ENCODE data around the gene RNF180. TPM values are rescaled to one million over a fixed set of nuclear protein-coding genes. Genes with fewer than 3 reads are reported as not detected.
A peak's percentile ranks its signal among the peaks of the same experiment; 100 is the strongest.

RNF180 gene
- total and polyA plus RNA-seq, 10 of the 15 experiments (the other 5 are each of a cell fraction or from before 2014, with no cell fraction given), result 0.16 to 1.2 (median 0.73) TPM

- 58% methylated on average over 1 of the region's 1 CpG for whole genome bisulfite sequencing (ENCODE audit: insufficient coverage, insufficient replicate concordance, low lambda C conversion rate, missing lambda C conversion rate)
- Histone ChIP-seq H2AFZ (ENCODE audit: control insufficient read depth, low read depth, low read length) (no peak overlapping the region), H3K9me3 (replicated peaks; ENCODE audit: control insufficient read depth, insufficient read depth, low read length) (no peaks in the 10 kb centered on the region), H3K79me2 (ENCODE audit: control insufficient read depth, insufficient read depth, low read length) (no peaks in the 10 kb centered on the region), H3K36me3 (ENCODE audit: control insufficient read depth in 2 of 2, insufficient read depth in 2 of 2, low read length in 1 of 2) (no peaks in the 10 kb centered on the region), H3K27me3 (replicated peaks in 1 of 2; ENCODE audit: control insufficient read depth in 2 of 2, insufficient read depth in 2 of 2, low read length in 1 of 2) (no peaks in the 10 kb centered on the region), H3K4me3 (no peak overlapping the region), H4K20me1 (ENCODE audit: control insufficient read depth, insufficient read depth) (no peaks in the 10 kb centered on the region), H3K4me2 (ENCODE audit: control insufficient read depth, insufficient read depth) (no peak overlapping the region), H3K27ac (ENCODE audit: control insufficient read depth, insufficient read depth) (no peak overlapping the region), H3K4me1 (ENCODE audit: control insufficient read depth, insufficient read depth, low read length) (no peaks in the 10 kb centered on the region), H3K9ac (ENCODE audit: control insufficient read depth, insufficient read depth, low read length) (no peak overlapping the region)
- CTCF ChIA-PET, result interaction anchor here (1.0 kb wide), 1 partner anchor 22 kb away, joined by 3 read pairs; no protein-coding TSS in a partner anchor
- ATAC-seq, result peak; percentile 60
- SMC1A ChIA-PET (ENCODE audit: uncharacterized antibody, unreplicated experiment), result interaction anchor here (1.0 to 1.2 kb wide), 2 partner anchors 9 to 21 kb away, joined by 3 to 5 read pairs; no protein-coding TSS in a partner anchor
- TSS peak; percentile 47 for BruUV-seq (replicated peaks)
- in situ Hi-C loops (cut with MboI) (loop anchor here (25.0 kb wide), 1 partner anchor 874 kb away; no protein-coding TSS in a partner anchor), intact Hi-C loops (cut with micrococcal nuclease; ENCODE audit: unreplicated experiment) (no loop called here)
- no peak for FAIRE-seq
- RAD21 ChIA-PET (ENCODE audit: unreplicated experiment), result interaction anchor here (1.5 kb wide), 1 partner anchor 24 kb away, joined by 10 read pairs; the partner anchor contains the start of gene RNF180
- POLR2A ChIA-PET, result no interaction called here
- no peak for DNase-seq (ENCODE audit: low read depth, low spot score)
- TF ChIP-seq ESRRA (IDR thresholded peaks at IDR 0.05; ENCODE audit: low read length) (no peak), YY1 (IDR thresholded peaks at IDR 0.05; ENCODE audit: low read depth, low read length) (no peak), POLR2AphosphoS2 (IDR thresholded peaks at IDR 0.05; ENCODE audit: low read depth, low read length) (no peak), MEF2B (IDR thresholded peaks at IDR 0.05; ENCODE audit: partially characterized antibody, poor library complexity, severe bottlenecking) (peak; percentile 41), IKZF2 (IDR thresholded peaks at IDR 0.05) (no peak; a peak in 1 of 4 replicates), ZNF207 (IDR thresholded peaks at IDR 0.05; ENCODE audit: borderline replicate concordance) (no peak), ZBED1 (IDR thresholded peaks at IDR 0.05; ENCODE audit: borderline replicate concordance) (no peak), YBX1 (IDR thresholded peaks at IDR 0.05) (no peak), SREBF2 (IDR thresholded peaks at IDR 0.05; ENCODE audit: low read length) (no peak), ATF7 (IDR thresholded peaks at IDR 0.05; ENCODE audit: low read depth) (peak; percentile 88), EZH2 (IDR thresholded peaks at IDR 0.05; ENCODE audit: borderline replicate concordance, control insufficient read depth, low read depth, low read length) (no peak), NR2F1 (conservative IDR thresholded peaks at IDR 0.05) (peak; percentile 68), SIN3A (IDR thresholded peaks at IDR 0.05; ENCODE audit: low read depth, low read length) (no peak)
- TF ChIP-seq, protein P1, sequence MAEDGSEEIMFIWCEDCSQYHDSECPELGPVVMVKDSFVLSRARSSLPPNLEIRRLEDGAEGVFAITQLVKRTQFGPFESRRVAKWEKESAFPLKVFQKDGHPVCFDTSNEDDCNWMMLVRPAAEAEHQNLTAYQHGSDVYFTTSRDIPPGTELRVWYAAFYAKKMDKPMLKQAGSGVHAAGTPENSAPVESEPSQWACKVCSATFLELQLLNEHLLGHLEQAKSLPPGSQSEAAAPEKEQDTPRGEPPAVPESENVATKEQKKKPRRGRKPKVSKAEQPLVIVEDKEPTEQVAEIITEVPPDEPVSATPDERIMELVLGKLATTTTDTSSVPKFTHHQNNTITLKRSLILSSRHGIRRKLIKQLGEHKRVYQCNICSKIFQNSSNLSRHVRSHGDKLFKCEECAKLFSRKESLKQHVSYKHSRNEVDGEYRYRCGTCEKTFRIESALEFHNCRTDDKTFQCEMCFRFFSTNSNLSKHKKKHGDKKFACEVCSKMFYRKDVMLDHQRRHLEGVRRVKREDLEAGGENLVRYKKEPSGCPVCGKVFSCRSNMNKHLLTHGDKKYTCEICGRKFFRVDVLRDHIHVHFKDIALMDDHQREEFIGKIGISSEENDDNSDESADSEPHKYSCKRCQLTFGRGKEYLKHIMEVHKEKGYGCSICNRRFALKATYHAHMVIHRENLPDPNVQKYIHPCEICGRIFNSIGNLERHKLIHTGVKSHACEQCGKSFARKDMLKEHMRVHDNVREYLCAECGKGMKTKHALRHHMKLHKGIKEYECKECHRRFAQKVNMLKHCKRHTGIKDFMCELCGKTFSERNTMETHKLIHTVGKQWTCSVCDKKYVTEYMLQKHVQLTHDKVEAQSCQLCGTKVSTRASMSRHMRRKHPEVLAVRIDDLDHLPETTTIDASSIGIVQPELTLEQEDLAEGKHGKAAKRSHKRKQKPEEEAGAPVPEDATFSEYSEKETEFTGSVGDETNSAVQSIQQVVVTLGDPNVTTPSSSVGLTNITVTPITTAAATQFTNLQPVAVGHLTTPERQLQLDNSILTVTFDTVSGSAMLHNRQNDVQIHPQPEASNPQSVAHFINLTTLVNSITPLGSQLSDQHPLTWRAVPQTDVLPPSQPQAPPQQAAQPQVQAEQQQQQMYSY (CRISPR knock-in tag; IDR thresholded peaks at IDR 0.05), result no peak
Observed at GRCh38 chr5:64188776-64189175, 23.1 kb downstream of the RNF180 start.
